Measurements from ENCODE around the gene FIGNL1.
"Not testable (repeated sequence)": the region's sequence is repeated elsewhere in the genome, so short reads cannot be mapped to it uniquely, and the experiment has no call there.

Gene FIGNL1

GRCh38 chr7:50462361-50462760, 12.2 kb upstream of the FIGNL1 start:
- H3K9me3 ChIP-seq (ENCODE audit: severe bottlenecking): no peaks in the 10 kb centered on the region
- no peak overlapping the region for H3K4me3 ChIP-seq (ENCODE audit: low read depth, low read length)
- no peak overlapping the region for H3K27ac ChIP-seq
- no peaks in the 10 kb centered on the region for H3K27me3 ChIP-seq (ENCODE audit: insufficient read depth, low read depth, severe bottlenecking)
- TF ChIP-seq, protein P1, sequence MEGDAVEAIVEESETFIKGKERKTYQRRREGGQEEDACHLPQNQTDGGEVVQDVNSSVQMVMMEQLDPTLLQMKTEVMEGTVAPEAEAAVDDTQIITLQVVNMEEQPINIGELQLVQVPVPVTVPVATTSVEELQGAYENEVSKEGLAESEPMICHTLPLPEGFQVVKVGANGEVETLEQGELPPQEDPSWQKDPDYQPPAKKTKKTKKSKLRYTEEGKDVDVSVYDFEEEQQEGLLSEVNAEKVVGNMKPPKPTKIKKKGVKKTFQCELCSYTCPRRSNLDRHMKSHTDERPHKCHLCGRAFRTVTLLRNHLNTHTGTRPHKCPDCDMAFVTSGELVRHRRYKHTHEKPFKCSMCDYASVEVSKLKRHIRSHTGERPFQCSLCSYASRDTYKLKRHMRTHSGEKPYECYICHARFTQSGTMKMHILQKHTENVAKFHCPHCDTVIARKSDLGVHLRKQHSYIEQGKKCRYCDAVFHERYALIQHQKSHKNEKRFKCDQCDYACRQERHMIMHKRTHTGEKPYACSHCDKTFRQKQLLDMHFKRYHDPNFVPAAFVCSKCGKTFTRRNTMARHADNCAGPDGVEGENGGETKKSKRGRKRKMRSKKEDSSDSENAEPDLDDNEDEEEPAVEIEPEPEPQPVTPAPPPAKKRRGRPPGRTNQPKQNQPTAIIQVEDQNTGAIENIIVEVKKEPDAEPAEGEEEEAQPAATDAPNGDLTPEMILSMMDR (IDR thresholded peaks at IDR 0.05; ENCODE audit: low read depth, low read length): no peak
- DNase-seq: no peak
- H3K36me3 ChIP-seq: no peaks in the 10 kb centered on the region

GRCh38 chr7:50461695-50462094, 11.5 kb upstream of the FIGNL1 start:
- DNase-seq: no peak
- Histone ChIP-seq H3K36me3 (no peaks in the 10 kb centered on the region), H3K27me3 (ENCODE audit: insufficient read depth, low read depth, severe bottlenecking) (no peaks in the 10 kb centered on the region), H3K4me3 (ENCODE audit: low read depth, low read length) (no peak overlapping the region), H3K9me3 (ENCODE audit: severe bottlenecking) (no peaks in the 10 kb centered on the region), H3K27ac (no peak overlapping the region)
- TF ChIP-seq, protein P1 (IDR thresholded peaks at IDR 0.05; ENCODE audit: low read depth, low read length): no peak

DNA sequence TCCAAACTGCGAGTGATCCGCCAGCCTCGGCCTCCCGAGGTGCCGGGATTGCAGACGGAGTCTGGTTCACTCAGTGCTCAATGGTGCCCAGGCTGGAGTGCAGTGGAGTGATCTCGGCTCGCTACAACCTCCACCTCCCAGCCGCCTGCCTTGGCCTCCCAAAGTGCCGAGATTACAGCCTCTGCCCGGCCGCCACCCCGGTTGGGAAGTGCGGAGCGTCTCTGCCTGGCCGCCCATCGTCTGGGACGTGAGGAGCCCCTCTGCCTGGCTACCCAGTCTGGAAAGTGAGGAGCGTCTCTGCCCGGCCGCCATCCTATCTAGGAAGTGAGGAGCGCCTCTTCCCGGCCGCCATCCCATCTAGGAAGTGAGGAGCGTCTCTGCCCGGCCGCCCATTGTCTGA, 9.0 kb upstream of the FIGNL1 start:
- not testable (repeated sequence) for H3K4me3 ChIP-seq (ENCODE audit: low read depth, low read length); H3K36me3 ChIP-seq; H3K27me3 ChIP-seq (ENCODE audit: insufficient read depth, low read depth, severe bottlenecking); H3K27ac ChIP-seq; DNase-seq; H3K9me3 ChIP-seq (ENCODE audit: severe bottlenecking)

- not testable (repeated sequence) for H3K27ac ChIP-seq; DNase-seq; H3K27me3 ChIP-seq (ENCODE audit: insufficient read depth, low read depth, severe bottlenecking); H3K4me3 ChIP-seq (ENCODE audit: low read depth, low read length); H3K36me3 ChIP-seq; H3K9me3 ChIP-seq (ENCODE audit: severe bottlenecking)
These were observed 8.5 kb upstream of the FIGNL1 start for GRCh38 chr7:50458651-50459050.

DNA sequence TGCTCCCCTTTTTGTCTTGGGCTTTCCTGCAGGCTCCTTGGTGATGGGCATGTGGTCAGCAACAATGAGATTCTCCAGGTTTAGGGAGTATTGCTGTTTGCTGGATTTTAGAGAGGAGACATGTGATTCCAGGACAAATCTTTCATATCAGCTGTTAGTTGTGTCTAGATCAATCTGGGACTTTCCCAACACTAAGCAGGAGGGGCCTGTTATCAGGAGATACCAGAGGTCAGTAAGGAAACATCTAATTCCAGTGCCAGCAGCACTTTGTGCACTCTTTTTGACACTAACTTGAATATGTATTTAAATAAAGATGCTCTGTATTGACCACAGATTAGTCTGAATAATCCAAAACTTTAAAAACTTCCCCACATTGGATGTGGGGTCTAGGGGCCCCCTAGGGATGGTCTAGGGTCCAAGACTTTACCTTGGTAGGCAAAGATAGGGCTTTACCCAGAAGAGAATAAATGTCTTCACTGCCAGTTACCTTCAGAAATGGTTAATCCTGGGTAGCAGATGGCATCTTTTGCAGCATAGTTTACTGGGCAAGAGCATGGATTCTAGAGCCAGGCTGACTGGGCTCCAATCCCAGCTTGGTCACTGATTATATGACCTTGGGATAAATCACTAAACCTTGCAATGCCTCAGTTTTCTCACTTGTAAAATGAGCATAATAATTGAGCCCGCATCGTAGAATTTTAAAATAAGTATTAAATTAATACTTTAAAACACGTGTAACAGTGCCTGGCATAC, 6.4 kb upstream of the FIGNL1 start:
- no peaks in the 10 kb centered on the region for H3K36me3 ChIP-seq
- TF ChIP-seq, protein P1 (IDR thresholded peaks at IDR 0.05; ENCODE audit: low read depth, low read length): no peak
- no peaks in the 10 kb centered on the region for H3K9me3 ChIP-seq (ENCODE audit: severe bottlenecking)
- no peak for DNase-seq
- no peak overlapping the region for H3K27ac ChIP-seq
- no peaks in the 10 kb centered on the region for H3K27me3 ChIP-seq (ENCODE audit: insufficient read depth, low read depth, severe bottlenecking)
- no peak overlapping the region for H3K4me3 ChIP-seq (ENCODE audit: low read depth, low read length)

DNA sequence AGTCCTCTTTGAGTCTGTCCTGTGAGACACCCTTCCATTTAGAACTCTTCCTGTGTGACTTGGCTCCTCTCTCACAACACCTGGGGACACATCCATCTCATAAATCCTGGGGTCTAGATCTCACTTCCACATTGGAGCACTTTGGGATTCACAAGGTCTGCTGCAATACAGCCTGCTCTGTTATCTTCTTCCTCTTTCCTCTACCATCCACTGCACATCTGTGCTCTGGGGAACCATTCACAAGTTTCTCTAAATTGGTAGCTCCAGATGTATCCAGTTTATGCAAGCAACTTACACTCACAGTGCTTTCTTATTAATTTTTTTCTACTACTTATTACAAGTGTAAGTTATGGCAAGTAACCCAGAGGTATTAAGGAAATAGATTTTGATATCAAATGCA, 5.5 kb upstream of the FIGNL1 start:
- no peak for DNase-seq
- no peaks in the 10 kb centered on the region for H3K36me3 ChIP-seq
- TF ChIP-seq, protein P1 (IDR thresholded peaks at IDR 0.05; ENCODE audit: low read depth, low read length): no peak

DNA sequence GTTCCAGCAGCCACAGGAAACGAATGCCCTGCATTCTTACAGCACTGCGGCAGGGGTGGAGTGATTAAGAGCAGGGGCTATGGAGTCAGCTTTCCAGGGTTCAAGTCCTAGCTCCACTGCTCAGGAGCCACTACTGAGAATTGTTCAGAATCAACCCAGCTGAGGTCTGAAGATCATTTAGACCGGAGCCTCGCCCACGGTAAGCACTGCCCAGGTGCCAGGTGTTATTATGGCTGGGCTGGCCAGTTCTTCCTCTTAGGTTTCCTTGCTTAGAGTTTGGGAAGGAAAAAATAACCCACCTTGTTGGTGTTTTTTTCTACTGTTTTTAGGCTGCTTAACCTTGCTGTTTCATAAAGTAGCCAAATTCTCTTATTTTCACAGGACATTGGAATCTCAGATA, 4.8 kb upstream of the FIGNL1 start:
- Histone ChIP-seq H3K27ac (no peak overlapping the region), H3K4me3 (ENCODE audit: low read depth, low read length) (no peak overlapping the region), H3K36me3 (no peaks in the 10 kb centered on the region), H3K27me3 (ENCODE audit: insufficient read depth, low read depth, severe bottlenecking) (no peaks in the 10 kb centered on the region), H3K9me3 (ENCODE audit: severe bottlenecking) (peaks cover 7% of the 10 kb centered on the region)
- DNase-seq: no peak
- TF ChIP-seq, protein P1 (IDR thresholded peaks at IDR 0.05; ENCODE audit: low read depth, low read length): no peak

More for the DNA sequence above, 5.5 kb upstream of the FIGNL1 start:
- Histone ChIP-seq H3K27me3 (ENCODE audit: insufficient read depth, low read depth, severe bottlenecking) (no peaks in the 10 kb centered on the region), H3K4me3 (ENCODE audit: low read depth, low read length) (no peak overlapping the region), H3K9me3 (ENCODE audit: severe bottlenecking) (peaks cover 2% of the 10 kb centered on the region), H3K27ac (no peak overlapping the region)

All from WERI-Rb-1 (cell line).